Mesenchymal stem cell (in vitro differentiated cells and primary cell): ENCODE measurements around the gene ZBTB45.

ENCODE experiments used
- DNase-seq: peaks from one replicate; pipeline ENCODE4 v3.0.0-alpha.2; 2013
- H2AFZ ChIP-seq: one replicate; pipeline ENCODE4 v1.6.1; 2013; ENCODE audit warnings: low read depth, mild to moderate bottlenecking, control low read depth, inconsistent platforms, low read length, moderate library complexity
- H2AK5ac ChIP-seq: 2 replicates; pipeline ENCODE4 v1.6.1; 2013; ENCODE audit warnings: low read length, moderate library complexity, mild to moderate bottlenecking, inconsistent platforms; ENCODE audit not compliant: severe bottlenecking
- H2BK120ac ChIP-seq: one replicate; pipeline ENCODE4 v1.6.1; 2013; ENCODE audit warnings: low read depth, mild to moderate bottlenecking, inconsistent platforms, low read length, moderate library complexity
- H2BK12ac ChIP-seq, 2 experiments: one replicate each; pipeline ENCODE4 v1.6.1; 2013; ENCODE audit warnings: inconsistent platforms in 2 of 2, low read length in 2 of 2, mild to moderate bottlenecking in 2 of 2, moderate library complexity in 2 of 2, control low read depth in 1 of 2
- H2BK15ac ChIP-seq: one replicate; pipeline ENCODE4 v1.6.1; 2013; ENCODE audit warnings: mild to moderate bottlenecking, low read depth, inconsistent platforms; ENCODE audit not compliant: poor library complexity, severe bottlenecking
- H2BK5ac ChIP-seq: 2 replicates; pipeline ENCODE4 v1.6.1; 2013; ENCODE audit warnings: low read depth, mild to moderate bottlenecking, low read length, control low read depth, inconsistent platforms; ENCODE audit not compliant: poor library complexity, severe bottlenecking
- H3K14ac ChIP-seq, 2 experiments: one replicate each; pipeline ENCODE4 v1.6.1; 2013; ENCODE audit warnings: inconsistent platforms in 2 of 2, low read length in 2 of 2, control low read depth in 1 of 2, mild to moderate bottlenecking in 1 of 2, moderate library complexity in 1 of 2
- H3K18ac ChIP-seq, 2 experiments: one replicate each; pipeline ENCODE4 v1.6.1; 2013; ENCODE audit warnings: inconsistent platforms in 2 of 2, low read length in 2 of 2, control low read depth in 1 of 2, low read depth in 1 of 2, mild to moderate bottlenecking in 1 of 2
- H3K23ac ChIP-seq, 2 experiments: one replicate each; pipeline ENCODE4 v1.6.1; 2013; ENCODE audit warnings: inconsistent platforms in 2 of 2, low read length in 2 of 2, mild to moderate bottlenecking in 2 of 2, moderate library complexity in 2 of 2, control low read depth in 1 of 2
- H3K27ac ChIP-seq: 2 replicates; pipeline ENCODE4 v1.5.1; 2013; ENCODE audit warnings: mild to moderate bottlenecking, moderate library complexity, low read length, control low read depth, inconsistent platforms; ENCODE audit not compliant: poor library complexity, severe bottlenecking
- H3K27me3 ChIP-seq, 2 experiments: 2 replicates each; pipeline versions ENCODE4 v1.6.1 to v1.7.0; 2013; ENCODE audit warnings: low read length in 2 of 2, mild to moderate bottlenecking in 2 of 2, moderate library complexity in 2 of 2, control low read depth in 1 of 2, inconsistent platforms in 1 of 2; ENCODE audit not compliant: control insufficient read depth in 1 of 2, insufficient read depth in 1 of 2
- H3K36me3 ChIP-seq, 2 experiments: 2 replicates each; pipeline versions ENCODE4 v1.6.1 to v1.7.0; 2013; ENCODE audit warnings: low read length in 2 of 2, control low read depth in 1 of 2, inconsistent platforms in 1 of 2, low read depth in 1 of 2, mild to moderate bottlenecking in 1 of 2; ENCODE audit not compliant: insufficient read depth in 2 of 2, control insufficient read depth in 1 of 2
- H3K4ac ChIP-seq, 2 experiments: one replicate each; pipeline ENCODE4 v1.6.1; 2013; ENCODE audit warnings: inconsistent platforms in 2 of 2, low read length in 2 of 2, mild to moderate bottlenecking in 2 of 2, moderate library complexity in 2 of 2, control low read depth in 1 of 2, low read depth in 1 of 2
- H3K4me1 ChIP-seq: 2 replicates; pipeline ENCODE4 v1.6.1; 2013; ENCODE audit warnings: low read depth, low read length, control low read depth; ENCODE audit not compliant: control insufficient read depth, insufficient read depth
- H3K4me2 ChIP-seq: 2 replicates; pipeline ENCODE4 v1.6.1; 2013; ENCODE audit warnings: low read length, mild to moderate bottlenecking, inconsistent platforms; ENCODE audit not compliant: poor library complexity, severe bottlenecking
- H3K4me3 ChIP-seq, 2 experiments: 2 replicates each; pipeline versions ENCODE4 v1.5.1 to v1.7.0; 2013; ENCODE audit warnings: low read length in 2 of 2, mild to moderate bottlenecking in 2 of 2, control low read depth in 1 of 2, low read depth in 1 of 2; ENCODE audit not compliant: insufficient read depth in 1 of 2
- H3K79me1 ChIP-seq: replicated peaks from 2 replicates; pipeline ENCODE4 v1.6.1; 2013; ENCODE audit warnings: mild to moderate bottlenecking, control low read depth, low read length, inconsistent platforms; ENCODE audit not compliant: poor library complexity, severe bottlenecking
- H3K9ac ChIP-seq: 2 replicates; pipeline ENCODE4 v1.7.0; 2013; ENCODE audit warnings: mild to moderate bottlenecking, low read length, moderate library complexity
- H3K9me3 ChIP-seq: 2 replicates; pipeline ENCODE4 v1.7.0; 2013; ENCODE audit warnings: mild to moderate bottlenecking, low read length; ENCODE audit not compliant: control insufficient read depth
- H4K8ac ChIP-seq: one replicate; pipeline ENCODE4 v1.6.1; 2013; ENCODE audit warnings: inconsistent platforms, mild to moderate bottlenecking, low read length, moderate library complexity
- H4K91ac ChIP-seq: one replicate; pipeline ENCODE4 v1.6.1; 2013; ENCODE audit warnings: mild to moderate bottlenecking, low read length, inconsistent platforms
- WGBS: methylation state at CpG from one replicate; pipeline ENCODE4 v1.1.7; 2013; ENCODE audit warnings: mixed read lengths; 5-methylcytosine and 5-hydroxymethylcytosine counted together

The ZBTB45 gene

DNA sequence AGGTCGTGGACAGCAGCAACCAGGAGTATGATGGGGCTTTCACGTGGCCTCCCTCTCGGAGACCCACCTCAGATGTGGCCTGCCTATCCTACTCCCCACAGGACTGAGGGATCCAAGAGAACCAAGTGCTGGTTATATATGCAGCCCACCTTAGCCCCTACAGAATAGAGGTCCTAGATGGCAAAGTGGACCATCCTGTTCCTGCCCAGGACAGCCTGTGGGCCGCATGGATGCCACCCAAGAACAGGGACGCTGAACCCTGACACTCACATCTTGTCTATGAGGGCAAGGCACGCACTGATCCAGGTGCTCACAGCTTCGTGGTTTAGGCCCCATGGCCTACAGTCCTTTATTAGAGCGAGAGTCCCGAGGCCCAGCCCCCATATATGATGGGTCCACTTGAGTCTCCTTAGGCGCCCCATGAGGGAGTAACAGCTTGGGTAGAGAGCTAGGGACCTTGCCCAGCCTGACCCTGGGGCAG, 6.4 kb downstream of the ZBTB45 start:
- no peak overlapping the region for H4K8ac ChIP-seq

DNA sequence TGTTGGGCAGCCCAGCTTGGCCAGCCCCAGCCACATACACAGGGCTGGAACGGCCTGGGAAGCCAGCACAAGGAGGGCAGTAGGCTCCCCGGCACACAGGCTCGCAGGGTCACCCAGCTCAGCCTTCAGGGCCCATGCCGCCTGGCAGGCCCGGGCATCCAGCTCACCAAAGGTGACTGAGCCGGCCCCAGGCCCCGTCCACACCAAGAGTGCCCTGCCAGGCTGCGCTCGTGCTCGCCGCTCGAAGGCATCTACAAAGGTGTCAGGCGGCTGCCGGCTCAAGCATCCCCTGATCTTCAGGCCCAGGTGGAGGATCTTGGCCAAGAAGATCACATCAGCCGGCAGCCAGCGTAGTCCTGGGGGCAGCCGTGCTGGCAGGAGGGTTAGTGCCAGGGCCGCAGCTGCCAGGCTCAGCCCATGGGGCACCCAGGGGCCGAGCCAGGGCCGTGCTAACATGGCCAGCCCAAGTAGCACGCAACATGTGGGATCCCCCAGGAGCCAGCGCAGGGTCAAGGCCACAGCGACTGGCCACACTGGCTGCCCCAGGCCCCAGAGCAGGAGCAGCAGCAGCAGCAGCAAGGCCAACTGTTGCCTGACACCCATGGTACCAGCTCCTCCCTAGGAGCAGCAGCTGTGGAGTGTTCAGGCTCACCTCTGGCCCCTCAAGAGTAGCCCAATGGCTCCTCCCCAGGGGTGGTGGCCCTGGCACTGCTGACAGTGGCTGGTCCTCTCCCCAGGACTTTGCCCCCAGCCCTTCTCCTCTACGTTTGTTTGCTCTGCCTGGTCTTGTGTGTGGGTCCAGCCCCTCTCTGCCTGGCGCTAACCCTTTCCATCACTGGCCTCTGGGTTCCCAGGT, 8.0 kb downstream of the ZBTB45 start, which contains the start of gene SLC27A5:
Gene SLC27A5 (minus strand): TSS at position 640 of the 856 bp plus-strand sequence. CDS start 37 bp downstream, at position 603.
- no peak for DNase-seq
- WGBS: 93% methylated on average over 25 of the region's 25 CpGs
- Histone ChIP-seq H3K4me1 (peaks cover 12% of the 10 kb centered on the region), H2AFZ (no peak within 1 kb of the TSS), H2AK5ac (no peak within 1 kb of the TSS), H2BK5ac (no peak within 1 kb of the TSS), H4K8ac (no peak within 1 kb of the TSS), H3K79me1 (peaks cover 34% of the 10 kb centered on the region), H3K4me2 (no peak within 1 kb of the TSS), H3K18ac (no peak within 1 kb of the TSS), H2BK15ac (no peak within 1 kb of the TSS), H3K27me3 (no peaks in the 10 kb centered on the region), H3K23ac (no peak within 1 kb of the TSS), H2BK12ac (no peak within 1 kb of the TSS), H2BK120ac (no peak within 1 kb of the TSS), H3K4ac (no peak within 1 kb of the TSS), H3K9ac (peak within 1 kb of the TSS; percentile 87), H3K9me3 (no peaks in the 10 kb centered on the region), H3K27ac (no peak within 1 kb of the TSS), H3K36me3 (peaks cover 18 to 57% of the 10 kb centered on the region in 2 experiments), H4K91ac (no peak within 1 kb of the TSS), H3K14ac (no peak within 1 kb of the TSS), H3K4me3 (no peak within 1 kb of the TSS)

More for the DNA sequence above, 6.4 kb downstream of the ZBTB45 start:
- Histone ChIP-seq H2BK5ac (no peak overlapping the region), H2AK5ac (no peak overlapping the region), H2BK12ac (no peak overlapping the region), H3K23ac (no peak overlapping the region), H3K4ac (no peak overlapping the region), H3K36me3 (peaks cover 28 to 66% of the 10 kb centered on the region in 2 experiments), H3K18ac (no peak overlapping the region), H3K9me3 (no peaks in the 10 kb centered on the region), H3K79me1 (peaks cover 36% of the 10 kb centered on the region), H3K27ac (no peak overlapping the region), H3K9ac (peak overlapping the region; percentile 87), H3K14ac (no peak overlapping the region), H3K27me3 (no peaks in the 10 kb centered on the region), H2BK15ac (no peak overlapping the region), H3K4me2 (no peak overlapping the region), H2BK120ac (no peak overlapping the region), H2AFZ (no peak overlapping the region), H3K4me1 (peaks cover 23% of the 10 kb centered on the region), H3K4me3 (no peak overlapping the region), H4K91ac (no peak overlapping the region)
- 97% methylated on average over 10 of the region's 10 CpGs for WGBS
- no peak for DNase-seq

DNA sequence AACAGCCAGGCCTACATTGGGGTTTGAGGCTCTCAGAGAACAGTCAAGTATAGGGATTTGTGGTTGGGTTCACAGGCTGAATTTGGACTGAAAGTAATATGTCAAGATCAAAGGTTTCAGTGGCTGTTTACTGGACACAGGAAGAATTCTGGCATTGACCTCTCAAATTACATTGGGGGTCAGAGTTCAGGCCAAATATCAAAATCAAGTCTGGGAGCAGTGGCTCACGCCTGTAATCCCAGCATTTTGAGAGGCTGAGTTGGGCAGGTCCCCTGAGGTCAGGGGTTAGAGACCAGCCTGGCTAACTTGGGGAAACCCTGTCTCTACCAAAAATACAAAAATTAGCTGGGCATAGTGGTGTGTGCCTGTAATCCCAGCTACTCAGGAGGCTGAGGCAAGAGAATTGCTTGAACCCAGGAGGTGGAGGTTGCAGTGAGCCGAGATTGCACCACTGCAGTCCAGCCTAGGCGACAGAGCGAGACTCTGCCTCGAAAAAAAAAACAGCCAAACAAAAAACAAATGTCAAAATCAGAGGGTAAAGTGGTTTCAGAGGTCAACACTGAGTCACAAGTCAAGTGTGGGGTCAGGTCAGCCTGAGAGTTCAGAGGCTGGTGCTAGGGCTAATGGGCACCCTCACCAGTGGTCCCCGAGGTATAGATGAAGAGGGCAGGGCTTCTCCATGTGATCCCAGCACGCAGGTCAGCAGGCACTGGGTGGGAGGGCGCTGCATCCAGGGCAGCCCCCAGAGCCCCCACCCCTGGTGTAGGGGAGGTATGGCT, 9.3 kb downstream of the ZBTB45 start:
- Histone ChIP-seq H3K9ac (no peak overlapping the region), H3K18ac (no peak overlapping the region), H2BK5ac (no peak overlapping the region), H3K4ac (no peak overlapping the region), H3K79me1 (peaks cover 21% of the 10 kb centered on the region), H3K4me3 (no peak overlapping the region), H3K23ac (no peak overlapping the region), H2AFZ (no peak overlapping the region), H4K91ac (no peak overlapping the region), H3K27ac (no peak overlapping the region), H2AK5ac (no peak overlapping the region), H4K8ac (peak overlapping the region; percentile 55), H3K36me3 (peaks cover 7 to 45% of the 10 kb centered on the region in 2 experiments), H3K27me3 (no peaks in the 10 kb centered on the region), H3K4me1 (peaks cover 8% of the 10 kb centered on the region), H3K4me2 (no peak overlapping the region), H3K9me3 (no peaks in the 10 kb centered on the region), H2BK12ac (no peak overlapping the region), H3K14ac (no peak overlapping the region), H2BK15ac (no peak overlapping the region), H2BK120ac (no peak overlapping the region)
- DNase-seq: no peak
- WGBS: 87% methylated on average over 4 of the region's 8 CpGs

DNA sequence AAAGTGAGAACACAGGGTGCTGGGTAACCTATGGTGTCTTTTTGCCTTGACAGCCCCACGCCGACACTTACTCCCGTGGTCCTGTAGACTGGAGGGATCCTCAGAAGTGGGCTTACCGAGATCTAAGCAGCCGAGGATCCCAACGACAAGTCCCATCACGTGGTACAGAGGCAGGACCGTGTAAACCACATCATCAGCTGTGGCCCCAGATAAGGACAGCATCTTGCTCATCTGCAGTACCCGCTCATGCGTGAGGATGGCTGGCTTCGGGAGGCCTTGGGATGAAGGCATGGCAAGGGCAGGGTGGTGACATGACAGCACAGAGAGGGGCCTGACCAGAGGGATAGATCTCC, 9.9 kb downstream of the ZBTB45 start:
- no peak for DNase-seq
- H3K18ac ChIP-seq: no peak overlapping the region

More for the DNA sequence above, 9.9 kb downstream of the ZBTB45 start:
- Histone ChIP-seq H3K4me1 (peaks cover 7% of the 10 kb centered on the region), H2BK12ac (no peak overlapping the region), H2BK15ac (no peak overlapping the region), H3K14ac (no peak overlapping the region), H3K79me1 (peaks cover 20% of the 10 kb centered on the region), H3K27ac (no peak overlapping the region), H3K27me3 (no peaks in the 10 kb centered on the region), H3K9ac (no peak overlapping the region), H3K23ac (no peak overlapping the region), H3K9me3 (no peaks in the 10 kb centered on the region), H4K91ac (no peak overlapping the region), H2BK5ac (no peak overlapping the region), H3K4me3 (no peak overlapping the region), H2BK120ac (no peak overlapping the region), H2AK5ac (no peak overlapping the region), H3K4ac (no peak overlapping the region), H3K36me3 (peaks cover 6 to 43% of the 10 kb centered on the region in 2 experiments), H3K4me2 (no peak overlapping the region), H4K8ac (peak overlapping the region; percentile 55), H2AFZ (no peak overlapping the region)
- 93% methylated on average over 11 of the region's 11 CpGs for whole genome bisulfite sequencing
